Bronchial epithelial cell (primary cell): ENCODE results near the gene ARHGEF12. TPM values are rescaled to one million over a fixed set of nuclear protein-coding genes. Genes with fewer than 3 reads are reported as not detected.

Experiments used
- DNase-seq: peaks from one replicate; pipeline ENCODE4 v3.0.0-alpha.2; 2010; ENCODE audit warnings: low read depth
- FAIRE-seq: peaks from 2 replicates; lab custom pipeline; 2011; peaks lifted over from hg19 to GRCh38; lab: Jason Lieb, UNC
- H3K27me3 ChIP-seq: 2 replicates; pipeline ENCODE4 v1.5.1; 2011; ENCODE audit warnings: low read length; ENCODE audit not compliant: control insufficient read depth, insufficient read depth
- H3K36me3 ChIP-seq: 2 replicates; pipeline ENCODE4 v1.5.1; 2011; ENCODE audit warnings: low read length; ENCODE audit not compliant: control insufficient read depth, insufficient read depth
- H3K4me3 ChIP-seq: 2 replicates; pipeline ENCODE4 v1.5.1; 2011; ENCODE audit warnings: mild to moderate bottlenecking, low read depth, low read length, control low read depth
- CTCF ChIP-seq: IDR thresholded peaks from 2 replicates; pipeline ENCODE4 v1.5.1; 2011; ENCODE audit warnings: mild to moderate bottlenecking, moderate library complexity, low read length, control low read depth, inconsistent platforms; ENCODE audit not compliant: insufficient read depth, severe bottlenecking
- total RNA-seq: library from RNA; depleted of rRNA; stranded (reverse); fragments of >200 nt; gene quantifications from 2 replicates; pipeline ENCODE4 v1.2.1, GENCODE V29; 2014

Gene ARHGEF12
- total RNA-seq, 1 donor from 2014 or later: 65.6 TPM

- H3K4me3 ChIP-seq: no peak overlapping the region
- H3K27me3 ChIP-seq: no peaks in the 10 kb centered on the region
- FAIRE-seq: no peak
- DNase-seq: no peak
- TF ChIP-seq CTCF: no peak
- H3K36me3 ChIP-seq: peaks cover 3% of the 10 kb centered on the region
Measured at GRCh38 chr11:120329556-120329955, 6.7 kb upstream of the ARHGEF12 start.

- FAIRE-seq (no peak), DNase-seq (no peak)
- no peak for TF ChIP-seq CTCF
- Histone ChIP-seq H3K27me3 (no peaks in the 10 kb centered on the region), H3K36me3 (peaks cover 3% of the 10 kb centered on the region), H3K4me3 (no peak overlapping the region)
Measured at GRCh38 chr11:120330045-120330444, 6.2 kb upstream of the ARHGEF12 start.

- FAIRE-seq (no peak), DNase-seq (peak; percentile 91)
- no peaks in the 10 kb centered on the region for H3K27me3 ChIP-seq
- peaks cover 3% of the 10 kb centered on the region for H3K36me3 ChIP-seq
- no peak overlapping the region for H3K4me3 ChIP-seq
- no peak for TF ChIP-seq CTCF
Measured at GRCh38 chr11:120331301-120331996, 4.8 kb upstream of the ARHGEF12 start.

- Histone ChIP-seq H3K36me3 (peaks cover 3% of the 10 kb centered on the region), H3K27me3 (no peaks in the 10 kb centered on the region), H3K4me3 (no peak overlapping the region)
- TF ChIP-seq CTCF: no peak
- no peak for FAIRE-seq
- no peak for DNase-seq
Measured at GRCh38 chr11:120332822-120333716, 3.1 kb upstream of the ARHGEF12 start.

- H3K27me3 ChIP-seq: no peaks in the 10 kb centered on the region
- peaks cover 3% of the 10 kb centered on the region for H3K36me3 ChIP-seq
- DNase-seq (no peak), FAIRE-seq (no peak)
- TF ChIP-seq CTCF: no peak
- H3K4me3 ChIP-seq: no peak overlapping the region
Measured at GRCh38 chr11:120333801-120334200, 2.4 kb upstream of the ARHGEF12 start.
